ENCODE measurements around the gene ZNF672. TPM values are rescaled to one million over a fixed set of nuclear protein-coding genes. Genes with fewer than 3 reads are reported as not detected.
A peak's percentile ranks its signal among the peaks of the same experiment; 100 is the strongest.
"Not testable (repeated sequence)": the region's sequence is repeated elsewhere in the genome, so short reads cannot be mapped to it uniquely, and the experiment has no call there.

ZNF672 gene
- total RNA-seq, 4 donors from 2014 or later = 25.5 to 40.8 (median 26.8) TPM

- TF ChIP-seq CTCF (IDR thresholded peaks at IDR 0.05) = no peak
- no peak for DNase-seq (ENCODE audit: low spot score)
- ATAC-seq (ENCODE audit: low FRiP score) = no peak
Observed at GRCh38 chr1:248824301-248824700, 13.7 kb upstream of the ZNF672 start.

GRCh38 chr1:248824701-248825100 lies 13.3 kb upstream of the ZNF672 start:
- no peak for TF ChIP-seq CTCF (IDR thresholded peaks at IDR 0.05)
- DNase-seq (ENCODE audit: low spot score) (peak; percentile 4), ATAC-seq (ENCODE audit: low FRiP score) (no peak)

GRCh38 chr1:248825136-248825535 lies 12.9 kb upstream of the ZNF672 start:
- no peak for TF ChIP-seq CTCF (IDR thresholded peaks at IDR 0.05)
- ATAC-seq (ENCODE audit: low FRiP score) = no peak
- DNase-seq (ENCODE audit: low spot score) = peak; percentile 18

GRCh38 chr1:248825573-248825908 lies 12.5 kb upstream of the ZNF672 start:
- DNase-seq (ENCODE audit: low spot score) (no peak), ATAC-seq (ENCODE audit: low FRiP score) (peak; percentile 4)
- TF ChIP-seq CTCF (IDR thresholded peaks at IDR 0.05) = no peak

- ATAC-seq (ENCODE audit: low FRiP score) (peak; percentile 86), DNase-seq (ENCODE audit: low spot score) (peak; percentile 70)
- peak in 1 of 3 donors; percentile 4 for TF ChIP-seq CTCF (IDR thresholded peaks at IDR 0.05)
Observed at GRCh38 chr1:248825909-248826760, 11.9 kb upstream of the ZNF672 start, which contains the start of gene SH3BP5L. Gene SH3BP5L (minus strand): TSS chr1:248825915. CDS start chr1:248824935, 980 bp downstream.

- TF ChIP-seq CTCF (IDR thresholded peaks at IDR 0.05) = no peak
- ATAC-seq (ENCODE audit: low FRiP score) (peak; percentile 58), DNase-seq (ENCODE audit: low spot score) (no peak)
Observed at GRCh38 chr1:248828845-248829244, 9.2 kb upstream of the ZNF672 start.

- not testable (repeated sequence) for ATAC-seq (ENCODE audit: low FRiP score); DNase-seq (ENCODE audit: low spot score)
Observed at GRCh38 chr1:248830718-248831017, 7.4 kb upstream of the ZNF672 start.
